Panc1 (cell line): ENCODE measurements around the gene CLEC16A. TPM values are rescaled to one million over a fixed set of nuclear protein-coding genes. Genes with fewer than 3 reads are reported as not detected.

Experiments
- ATAC-seq: fragments of 200-7000 bp; cut with Tn5 transposase; 2 replicates; pipeline ENCODE4 v1.9.1; 2020; ENCODE audit warnings: mild to moderate bottlenecking, moderate library complexity
- BruUV-seq: library from RNA; stranded (reverse); fragments of 400-500 nt; replicated peaks from 2 replicates; lab custom pipeline; 2021; lab: Mats Ljungman, UMichigan
- CTCF ChIA-PET: fragments of 300-600 bp; sonication (Branson Sonifier 250); formaldehyde crosslinking; loops from one replicate; lab custom pipeline; 2022; ENCODE audit warnings: antibody characterized with exemption; lab: Charles Lee
- POLR2A ChIA-PET: fragments of 300-600 bp; sonication (Branson Sonifier 250); formaldehyde crosslinking; loops from one replicate; lab custom pipeline; 2022; ENCODE audit warnings: antibody characterized with exemption; lab: Charles Lee
- DNase-seq: peaks from one replicate; pipeline ENCODE4 v3.0.0-alpha.2; 2010; ENCODE audit warnings: low read depth, low spot score
- H3K27ac ChIP-seq: 2 replicates; pipeline ENCODE4 v1.5.1; 2011; ENCODE audit warnings: mild to moderate bottlenecking, low read length, inconsistent platforms
- H3K27me3 ChIP-seq: fragments of 200-500 bp; sonication (Bioruptor generic); 2 replicates; pipeline ENCODE4 v1.6.0; 2014; ENCODE audit warnings: low read length, inconsistent platforms; ENCODE audit not compliant: control insufficient read depth, insufficient read depth
- H3K36me3 ChIP-seq: fragments of 200-500 bp; sonication (Bioruptor generic); 2 replicates; pipeline ENCODE4 v1.5.1; 2014; ENCODE audit warnings: inconsistent platforms, mild to moderate bottlenecking, low read length, moderate library complexity; ENCODE audit not compliant: control insufficient read depth, insufficient read depth
- H3K4me1 ChIP-seq: 2 replicates; pipeline ENCODE4 v1.5.1; 2011; ENCODE audit warnings: inconsistent platforms, mild to moderate bottlenecking, low read length, moderate library complexity; ENCODE audit not compliant: control insufficient read depth, insufficient read depth
- H3K4me3 ChIP-seq, 2 experiments: 2 replicates each; pipeline ENCODE4 v1.5.1; 2011 to 2012; ENCODE audit warnings: low read depth in 2 of 2, low read length in 2 of 2, mild to moderate bottlenecking in 2 of 2, inconsistent platforms in 1 of 2, moderate library complexity in 1 of 2
- H3K9me3 ChIP-seq: fragments of 200-500 bp; sonication (Bioruptor generic); 2 replicates; pipeline ENCODE4 v1.5.1; 2014; ENCODE audit warnings: low read depth, mild to moderate bottlenecking, inconsistent platforms, low read length, moderate library complexity; ENCODE audit not compliant: control insufficient read depth, insufficient read depth
- POLR2AphosphoS5 ChIP-seq: IDR thresholded peaks from 2 replicates; pipeline ENCODE4 v1.6.1; 2012; ENCODE audit warnings: mild to moderate bottlenecking, low read depth, low read length, moderate library complexity
- SIN3A ChIP-seq: IDR thresholded peaks from 2 replicates; pipeline ENCODE4 v1.6.1; 2012; ENCODE audit warnings: low read depth, mild to moderate bottlenecking, low read length, moderate library complexity, borderline replicate concordance; ENCODE audit not compliant: insufficient read depth
- TCF7L2 ChIP-seq: IDR thresholded peaks from 2 replicates; pipeline ENCODE4 v1.6.1; 2011; ENCODE audit warnings: mild to moderate bottlenecking, low read depth, low read length, inconsistent platforms
- in situ Hi-C: cut with HindIII; loops from 2 replicates; pipeline ENCODE4 v1.10.0; 2016; ENCODE audit warnings: low sequenced_read_pairs, low pct_unique_long_range_greater_than_20kb
- intact Hi-C: fragments of 100-400 bp; cut with micrococcal nuclease; formaldehyde crosslinking; loops from one replicate; pipeline ENCODE4 v1.10.0; 2022; ENCODE audit not compliant: unreplicated experiment
- total RNA-seq: library from RNA; stranded (reverse); gene quantifications from one replicate; pipeline ENCODE4 v1.2.1, GENCODE V29; 2021; ENCODE audit not compliant: unreplicated experiment
- TF ChIP-seq, protein P1 (sequence below), 2 experiments: IDR thresholded peaks; 2 replicates each; pipeline ENCODE4 v1.6.1; 2011 to 2012; ENCODE audit warnings: low read depth in 2 of 2, control low read depth in 1 of 2, low read length in 1 of 2, mild to moderate bottlenecking in 1 of 2, moderate library complexity in 1 of 2; ENCODE audit not compliant: insufficient read depth in 1 of 2
- TF ChIP-seq, protein P2 (sequence below): fragments of 450-650 bp; IDR thresholded peaks from 2 replicates; pipeline ENCODE4 v1.5.1; 2017; ENCODE audit warnings: mild to moderate bottlenecking

Gene CLEC16A
- total RNA-seq, 1 experiment from 2014 or later, result 21.0 TPM

DNA sequence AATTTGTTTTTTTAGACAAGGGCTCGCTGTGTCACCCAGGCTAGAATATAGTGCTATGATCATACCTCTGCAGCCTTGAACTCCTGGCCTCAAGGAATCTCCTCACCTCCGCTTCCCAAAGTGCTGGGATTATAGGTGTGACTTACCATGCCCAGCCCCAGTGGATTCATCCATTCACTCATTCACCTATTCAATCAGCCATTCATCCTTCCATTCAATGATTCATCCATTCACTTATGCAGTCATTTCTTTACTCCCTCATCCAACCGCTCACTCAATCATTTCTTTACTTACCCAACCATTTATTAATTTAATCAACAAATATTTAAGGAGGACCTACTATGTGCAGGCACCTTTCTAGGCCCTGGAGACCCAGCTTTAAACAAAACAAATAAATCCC, 27.8 kb upstream of the CLEC16A start:
- no peak for DNase-seq
- intact Hi-C loops, result loop anchor here (10.0 kb wide), 1 partner anchor 392 kb away; no protein-coding TSS in a partner anchor
- no peak overlapping the region for H3K4me3 ChIP-seq
- H3K4me1 ChIP-seq, result peaks cover 4% of the 10 kb centered on the region; the same call in 1 of the 2 replicates
- in situ Hi-C loops, result no loop called here
- no peaks in the 10 kb centered on the region for H3K27me3 ChIP-seq
- CTCF ChIA-PET, result no interaction called here
- no peaks in the 10 kb centered on the region for H3K9me3 ChIP-seq
- H3K27ac ChIP-seq, result no peak overlapping the region
- POLR2A ChIA-PET, result no interaction called here
- BruUV-seq, result no TSS peak
- no peak for ATAC-seq
- no peaks in the 10 kb centered on the region for H3K36me3 ChIP-seq
- TF ChIP-seq SIN3A (no peak), POLR2AphosphoS5 (no peak), TCF7L2 (no peak)
- TF ChIP-seq, protein P1, sequence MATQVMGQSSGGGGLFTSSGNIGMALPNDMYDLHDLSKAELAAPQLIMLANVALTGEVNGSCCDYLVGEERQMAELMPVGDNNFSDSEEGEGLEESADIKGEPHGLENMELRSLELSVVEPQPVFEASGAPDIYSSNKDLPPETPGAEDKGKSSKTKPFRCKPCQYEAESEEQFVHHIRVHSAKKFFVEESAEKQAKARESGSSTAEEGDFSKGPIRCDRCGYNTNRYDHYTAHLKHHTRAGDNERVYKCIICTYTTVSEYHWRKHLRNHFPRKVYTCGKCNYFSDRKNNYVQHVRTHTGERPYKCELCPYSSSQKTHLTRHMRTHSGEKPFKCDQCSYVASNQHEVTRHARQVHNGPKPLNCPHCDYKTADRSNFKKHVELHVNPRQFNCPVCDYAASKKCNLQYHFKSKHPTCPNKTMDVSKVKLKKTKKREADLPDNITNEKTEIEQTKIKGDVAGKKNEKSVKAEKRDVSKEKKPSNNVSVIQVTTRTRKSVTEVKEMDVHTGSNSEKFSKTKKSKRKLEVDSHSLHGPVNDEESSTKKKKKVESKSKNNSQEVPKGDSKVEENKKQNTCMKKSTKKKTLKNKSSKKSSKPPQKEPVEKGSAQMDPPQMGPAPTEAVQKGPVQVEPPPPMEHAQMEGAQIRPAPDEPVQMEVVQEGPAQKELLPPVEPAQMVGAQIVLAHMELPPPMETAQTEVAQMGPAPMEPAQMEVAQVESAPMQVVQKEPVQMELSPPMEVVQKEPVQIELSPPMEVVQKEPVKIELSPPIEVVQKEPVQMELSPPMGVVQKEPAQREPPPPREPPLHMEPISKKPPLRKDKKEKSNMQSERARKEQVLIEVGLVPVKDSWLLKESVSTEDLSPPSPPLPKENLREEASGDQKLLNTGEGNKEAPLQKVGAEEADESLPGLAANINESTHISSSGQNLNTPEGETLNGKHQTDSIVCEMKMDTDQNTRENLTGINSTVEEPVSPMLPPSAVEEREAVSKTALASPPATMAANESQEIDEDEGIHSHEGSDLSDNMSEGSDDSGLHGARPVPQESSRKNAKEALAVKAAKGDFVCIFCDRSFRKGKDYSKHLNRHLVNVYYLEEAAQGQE (IDR thresholded peaks at IDR 0.05; ENCODE audit: insufficient read depth in 1 of 2, low read depth in 2 of 2, low read length in 1 of 2), result no peak
- TF ChIP-seq, protein P2, sequence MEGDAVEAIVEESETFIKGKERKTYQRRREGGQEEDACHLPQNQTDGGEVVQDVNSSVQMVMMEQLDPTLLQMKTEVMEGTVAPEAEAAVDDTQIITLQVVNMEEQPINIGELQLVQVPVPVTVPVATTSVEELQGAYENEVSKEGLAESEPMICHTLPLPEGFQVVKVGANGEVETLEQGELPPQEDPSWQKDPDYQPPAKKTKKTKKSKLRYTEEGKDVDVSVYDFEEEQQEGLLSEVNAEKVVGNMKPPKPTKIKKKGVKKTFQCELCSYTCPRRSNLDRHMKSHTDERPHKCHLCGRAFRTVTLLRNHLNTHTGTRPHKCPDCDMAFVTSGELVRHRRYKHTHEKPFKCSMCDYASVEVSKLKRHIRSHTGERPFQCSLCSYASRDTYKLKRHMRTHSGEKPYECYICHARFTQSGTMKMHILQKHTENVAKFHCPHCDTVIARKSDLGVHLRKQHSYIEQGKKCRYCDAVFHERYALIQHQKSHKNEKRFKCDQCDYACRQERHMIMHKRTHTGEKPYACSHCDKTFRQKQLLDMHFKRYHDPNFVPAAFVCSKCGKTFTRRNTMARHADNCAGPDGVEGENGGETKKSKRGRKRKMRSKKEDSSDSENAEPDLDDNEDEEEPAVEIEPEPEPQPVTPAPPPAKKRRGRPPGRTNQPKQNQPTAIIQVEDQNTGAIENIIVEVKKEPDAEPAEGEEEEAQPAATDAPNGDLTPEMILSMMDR, result no peak

DNA sequence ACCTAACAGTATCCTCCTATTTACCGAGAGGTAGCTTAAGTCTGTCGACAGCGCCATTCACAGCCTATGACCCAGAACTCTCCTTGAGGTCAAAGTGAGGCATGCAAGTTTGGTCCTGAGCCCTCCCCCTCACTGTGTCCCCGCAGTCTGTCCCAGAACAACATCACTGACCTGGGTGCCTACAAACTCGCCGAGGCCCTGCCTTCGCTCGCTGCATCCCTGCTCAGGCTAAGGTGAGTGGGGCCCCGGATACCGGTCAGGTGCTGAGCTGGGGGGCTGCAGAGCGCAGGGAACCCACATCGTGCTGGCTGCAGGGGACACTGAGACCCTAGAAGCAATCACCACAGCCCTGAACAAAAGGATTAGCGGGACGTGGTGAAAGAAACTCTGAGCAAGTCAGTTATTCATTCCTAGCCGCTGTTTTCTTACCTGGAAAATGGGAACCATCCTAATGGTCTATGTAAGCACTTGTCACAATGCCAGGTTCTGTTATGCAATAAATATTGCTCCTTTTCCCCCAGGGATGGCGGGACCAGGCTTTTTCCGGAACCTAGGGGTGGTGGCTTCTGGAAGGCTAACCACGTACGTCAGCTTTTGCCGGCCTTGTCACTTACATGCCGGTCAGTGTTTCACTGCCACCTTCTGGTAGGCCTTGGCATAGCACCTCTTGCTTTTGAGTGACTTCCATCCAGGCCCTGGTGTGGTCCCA, 25.9 kb upstream of the CLEC16A start:
- TF ChIP-seq, protein P2, result peak; percentile 97
- no peak for TF ChIP-seq SIN3A
- TF ChIP-seq TCF7L2, result no peak
- no peak for TF ChIP-seq POLR2AphosphoS5
- BruUV-seq, result no TSS peak
- in situ Hi-C loops (no loop called here), intact Hi-C loops (loop anchor here (10.0 kb wide), 1 partner anchor 394 kb away; no protein-coding TSS in a partner anchor)
- Histone ChIP-seq H3K9me3 (no peaks in the 10 kb centered on the region), H3K27me3 (no peaks in the 10 kb centered on the region), H3K36me3 (no peaks in the 10 kb centered on the region), H3K4me3 (no peak overlapping the region), H3K4me1 (peaks cover 4% of the 10 kb centered on the region; the same call in 1 of the 2 replicates), H3K27ac (no peak overlapping the region)
- ChIA-PET CTCF (interaction anchor here (0.6 to 1.1 kb wide), 6 partner anchors 11 to 445 kb away, joined by 3 to 4 read pairs (median 3); no protein-coding TSS in a partner anchor), POLR2A (interaction anchor here (0.6 kb wide), 1 partner anchor 17 kb away, joined by 3 read pairs; no protein-coding TSS in a partner anchor)
- peak; percentile 94 for DNase-seq
- ATAC-seq, result peak; percentile 94
